Psoas muscle (tissue), 8 donors: Measurements from ENCODE around the gene CDRT4. TPM values are rescaled to one million over a fixed set of nuclear protein-coding genes. Genes with fewer than 3 reads are reported as not detected.

ENCODE experiments used
- ATAC-seq, 4 donors: fragments of 200-7000 bp; cut with Tn5 transposase; one replicate each; pipeline ENCODE4 v1.9.1; 2020; ENCODE audit warnings: moderate library complexity in 3 of 4, mild to moderate bottlenecking in 2 of 4
- DNase-seq, 2 donors: peaks; one replicate each; pipeline ENCODE4 v3.0.0-alpha.2; 2020
- H3K27ac ChIP-seq: fragments of 200-600 bp; one replicate; pipeline ENCODE4 v1.8.0; 2022
- H3K27me3 ChIP-seq, 3 donors: fragments of 200-600 bp in 1 of 3; one replicate each; pipeline versions ENCODE4 v1.6.1 to v1.8.0; 2013 to 2022; ENCODE audit warnings: low read length in 2 of 3, mild to moderate bottlenecking in 2 of 3, moderate library complexity in 1 of 3; ENCODE audit not compliant: insufficient read depth in 3 of 3
- H3K36me3 ChIP-seq, 2 donors: fragments of 200-600 bp in 1 of 2; one replicate each; pipeline versions ENCODE4 v1.6.1 to v1.8.0; 2013 to 2022; ENCODE audit warnings: low read depth in 1 of 2, mild to moderate bottlenecking in 1 of 2, moderate library complexity in 1 of 2; ENCODE audit not compliant: insufficient read depth in 1 of 2
- H3K4me1 ChIP-seq: fragments of 200-600 bp; one replicate; pipeline ENCODE4 v1.8.0; 2022
- H3K4me3 ChIP-seq: fragments of 200-600 bp; one replicate; pipeline ENCODE4 v1.8.0; 2022; ENCODE audit warnings: mild to moderate bottlenecking
- H3K9me3 ChIP-seq: fragments of 200-600 bp; one replicate; pipeline ENCODE4 v1.8.0; 2022
- WGBS, 3 donors: extraction: QIAGEN DNeasy Blood & Tissue Kit; methylation state at CpG; one replicate each; pipeline versions ENCODE4 v1.1.6 to v1.1.7; 2013; 5-methylcytosine and 5-hydroxymethylcytosine counted together
- intact Hi-C, 2 donors: fragments of 100-400 bp; cut with DNase I; formaldehyde crosslinking; loops; one replicate each; pipeline versions ENCODE4 v1.11.0 to v1.14.2; 2022
- long read RNA-seq, 2 donors: library from polyadenylated mRNA; unstranded; transcript quantifications; one replicate each; pipeline ENCODE4 v2.0.0, GENCODE V29; 2021
- polyA plus RNA-seq, 3 donors: library from polyadenylated mRNA; stranded (reverse); fragments of 200-250 nt; gene quantifications; one replicate each; pipeline ENCODE4 v1.2.3, GENCODE V29; 2013
- total RNA-seq, 4 donors: library from RNA; stranded (reverse); fragmentation: NEBNext Ultra II Directional in 2 of 4; extraction: Animal tissue kit (Norgen Biotek cat#: 25700) in 2 of 4; gene quantifications; one replicate each; pipeline versions ENCODE4 v1.2.1 to v1.2.4, GENCODE V29; 2021 to 2023
- TF ChIP-seq, protein P1 (sequence below): fragments of 200-600 bp; IDR thresholded peaks from one replicate; pipeline ENCODE4 v1.8.0; 2022; ENCODE audit warnings: antibody characterized with exemption
- donor health status: healthy with polysubstance abuse.
- donor health status: DM: no; HTN: no; CAD: no; lungs with moderate emphysema.
- donor health status: Bipolar disorder and iron deficiency.
- donor health status: healthy.
- donor health status: DM: yes; HTN: yes; CAD: no.
- donor health status: DM: no; HTN: no; CAD: no.
- donor health status: DM: no; HTN: no; CAD: no.
- donor health status: DM: yes; HTN: yes; CAD: no.

The CDRT4 gene
- total RNA-seq (1 to 10 TPM in 1 of 4 donors, under 1 TPM in 3; 0.62 to 2.0 (median 0.86) TPM), polyA plus RNA-seq (under 1 TPM in 2 of 3 donors, not detected in 1; 0.29 to 0.31 TPM)
- long read RNA-seq, donor 1 = 0 reads
- long read RNA-seq, donor 2 = 0 reads

- no peak for ATAC-seq
- no peak within 1 kb of the TSS for H3K27ac ChIP-seq
- intact Hi-C loops = no loop called here
- no peaks in the 10 kb centered on the region for H3K9me3 ChIP-seq
- peaks cover 17% of the 10 kb centered on the region for H3K4me1 ChIP-seq
- H3K4me3 ChIP-seq = no peak within 1 kb of the TSS
- WGBS, 3 donors = 87 to 90% (median 89%) methylated on average over 3 of the region's 3 CpGs
- TF ChIP-seq, protein P1, sequence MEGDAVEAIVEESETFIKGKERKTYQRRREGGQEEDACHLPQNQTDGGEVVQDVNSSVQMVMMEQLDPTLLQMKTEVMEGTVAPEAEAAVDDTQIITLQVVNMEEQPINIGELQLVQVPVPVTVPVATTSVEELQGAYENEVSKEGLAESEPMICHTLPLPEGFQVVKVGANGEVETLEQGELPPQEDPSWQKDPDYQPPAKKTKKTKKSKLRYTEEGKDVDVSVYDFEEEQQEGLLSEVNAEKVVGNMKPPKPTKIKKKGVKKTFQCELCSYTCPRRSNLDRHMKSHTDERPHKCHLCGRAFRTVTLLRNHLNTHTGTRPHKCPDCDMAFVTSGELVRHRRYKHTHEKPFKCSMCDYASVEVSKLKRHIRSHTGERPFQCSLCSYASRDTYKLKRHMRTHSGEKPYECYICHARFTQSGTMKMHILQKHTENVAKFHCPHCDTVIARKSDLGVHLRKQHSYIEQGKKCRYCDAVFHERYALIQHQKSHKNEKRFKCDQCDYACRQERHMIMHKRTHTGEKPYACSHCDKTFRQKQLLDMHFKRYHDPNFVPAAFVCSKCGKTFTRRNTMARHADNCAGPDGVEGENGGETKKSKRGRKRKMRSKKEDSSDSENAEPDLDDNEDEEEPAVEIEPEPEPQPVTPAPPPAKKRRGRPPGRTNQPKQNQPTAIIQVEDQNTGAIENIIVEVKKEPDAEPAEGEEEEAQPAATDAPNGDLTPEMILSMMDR = no peak
- H3K27me3 ChIP-seq = no peaks in the 10 kb centered on the region
- no peak for DNase-seq
- no peaks in the 10 kb centered on the region for H3K36me3 ChIP-seq
Measured at GRCh38 chr17:15467592-15467991, at the start of gene CDRT4. Gene CDRT4, minus strand, starts transcription at chr17:15467621. Its CDS starts 27,383 bp downstream, at chr17:15440238.

- no peak overlapping the region for H3K4me3 ChIP-seq
- no peak for ATAC-seq
- WGBS, 3 donors = 97% methylated on average over 8 of the region's 8 CpGs
- H3K9me3 ChIP-seq = no peaks in the 10 kb centered on the region
- DNase-seq = no peak
- peaks cover 0 to 13% of the 10 kb centered on the region in 2 donors for H3K36me3 ChIP-seq
- no peaks in the 10 kb centered on the region for H3K27me3 ChIP-seq
- TF ChIP-seq, protein P1 = no peak
- H3K4me1 ChIP-seq = no peaks in the 10 kb centered on the region
- intact Hi-C loops = no loop called here
- no peak overlapping the region for H3K27ac ChIP-seq
Measured at GRCh38 chr17:15516150-15516549, 48.7 kb upstream of the CDRT4 start.

- H3K27me3 ChIP-seq = no peaks in the 10 kb centered on the region
- 54 to 62% (median 56%) methylated on average over 2 of the region's 2 CpGs for WGBS, 3 donors
- DNase-seq (no peak), ATAC-seq (no peak)
- no peak overlapping the region for H3K27ac ChIP-seq
- H3K4me3 ChIP-seq = no peak overlapping the region
- TF ChIP-seq, protein P1 = no peak
- peaks cover 0 to 13% of the 10 kb centered on the region in 2 donors for H3K36me3 ChIP-seq
- H3K4me1 ChIP-seq = peaks cover 7% of the 10 kb centered on the region
- H3K9me3 ChIP-seq = no peaks in the 10 kb centered on the region
- intact Hi-C loops = no loop called here
Measured at GRCh38 chr17:15514469-15514868, 47.0 kb upstream of the CDRT4 start.

- TF ChIP-seq, protein P1 = no peak
- Histone ChIP-seq H3K4me1 (peaks cover 10% of the 10 kb centered on the region), H3K27me3 (no peaks in the 10 kb centered on the region), H3K9me3 (no peaks in the 10 kb centered on the region), H3K27ac (no peak overlapping the region), H3K36me3 (peaks cover 0 to 13% of the 10 kb centered on the region in 2 donors), H3K4me3 (no peak overlapping the region)
- WGBS, 3 donors = 88 to 90% (median 88%) methylated on average over 9 of the region's 9 CpGs
- ATAC-seq (no peak), DNase-seq (no peak)
- intact Hi-C loops = no loop called here
Measured at GRCh38 chr17:15513856-15514459, 46.5 kb upstream of the CDRT4 start.
